A549 (cell line): Measurements from ENCODE around the gene SLC20A1. TPM values are rescaled to one million over a fixed set of nuclear protein-coding genes. Genes with fewer than 3 reads are reported as not detected.
A peak's percentile ranks its signal among the peaks of the same experiment; 100 is the strongest.

ENCODE experiments used
- ATAC-seq, 2 experiments: fragments of 200-7000 bp in 1 of 2; fragments of >200 bp in 1 of 2; cut with Nextera tagmentation in 1 of 2; cut with Tn5 transposase in 1 of 2; 3 replicates each; pipeline versions ENCODE4 v1.8.0 to v1.9.1; 2018 to 2020; ENCODE audit warnings: mild to moderate bottlenecking in 1 of 2, moderate library complexity in 1 of 2
- CTCF ChIA-PET: fragments of 300-600 bp; sonication (Branson Sonifier 250); formaldehyde crosslinking; extraction: SDS; loops from one replicate; lab custom pipeline; 2021; ENCODE audit warnings: antibody characterized with exemption, inconsistent platforms; lab: Yijun Ruan, JAX
- POLR2A ChIA-PET: fragments of 350-600 bp; formaldehyde crosslinking; extraction: SDS; loops from one replicate; lab custom pipeline; 2021; ENCODE audit warnings: antibody characterized with exemption, inconsistent platforms; lab: Yijun Ruan, JAX
- DNase-seq, 2 experiments: peaks; one replicate each; pipeline versions ENCODE4 v3.0.0 to v3.0.0-alpha.2; 2011 to 2016; ENCODE audit warnings: low read depth in 1 of 2, low spot score in 1 of 2
- FAIRE-seq: peaks from 2 replicates; lab custom pipeline; 2011; peaks lifted over from hg19 to GRCh38; lab: Jason Lieb, UNC
- H3K27ac ChIP-seq, 2 experiments: fragments of >200 bp; sonication (Bioruptor Twin); formaldehyde crosslinking; 3 replicates each; pipeline ENCODE4 v1.5.1; 2016 to 2017
- H3K4me1 ChIP-seq: fragments of >200 bp; sonication (Bioruptor Twin); formaldehyde crosslinking; 3 replicates; pipeline ENCODE4 v1.6.1; 2016
- H3K4me2 ChIP-seq: fragments of >200 bp; sonication (Bioruptor Twin); formaldehyde crosslinking; 3 replicates; pipeline ENCODE4 v1.6.1; 2016
- H3K4me3 ChIP-seq: fragments of >200 bp; sonication (Bioruptor Twin); formaldehyde crosslinking; 3 replicates; pipeline ENCODE4 v1.5.1; 2016
- H3K9me3 ChIP-seq: fragments of >200 bp; sonication (Bioruptor Twin); formaldehyde crosslinking; 3 replicates; pipeline ENCODE4 v1.6.1; 2016
- CBX8 ChIP-seq: fragments of 200-600 bp; sonication (generic); IDR thresholded peaks from 2 replicates; pipeline ENCODE4 v1.6.1; 2016
- CHD2 ChIP-seq: fragments of 150-350 bp; IDR thresholded peaks from 2 replicates; pipeline ENCODE4 v1.6.1; 2014; ENCODE audit warnings: low read length; ENCODE audit not compliant: partially characterized antibody
- FOXS1 ChIP-seq: fragments of 250-450 bp; sonication (Bioruptor Pico); IDR thresholded peaks from 2 replicates; pipeline ENCODE4 v1.5.0; 2020; ENCODE audit warnings: mild to moderate bottlenecking, moderate library complexity
- HMGXB4 ChIP-seq: fragments of 250-450 bp; sonication (Bioruptor Pico); IDR thresholded peaks from 2 replicates; pipeline ENCODE4 v1.5.0; 2021; ENCODE audit warnings: mild to moderate bottlenecking, moderate library complexity, borderline replicate concordance
- JUN ChIP-seq, 2 experiments: fragments of >200 bp; sonication (Bioruptor Twin); formaldehyde crosslinking; IDR thresholded peaks; 2 replicates in 1 of 2; 3 replicates in 1 of 2; pipeline ENCODE4 v1.6.1; 2016 to 2017
- KDM5A ChIP-seq: fragments of 200-600 bp; sonication (generic); IDR thresholded peaks from 2 replicates; pipeline ENCODE4 v1.6.1; 2016; ENCODE audit warnings: antibody characterized with exemption, mild to moderate bottlenecking
- MAX ChIP-seq: IDR thresholded peaks from 2 replicates; pipeline ENCODE4 v1.6.1; 2012
- MYC ChIP-seq: IDR thresholded peaks from 2 replicates; pipeline ENCODE4 v1.6.1; 2012; ENCODE audit warnings: mild to moderate bottlenecking, inconsistent platforms, low read length, improper control_type of control experiment, borderline replicate concordance
- NPAS2 ChIP-seq: fragments of 250-450 bp; sonication (Bioruptor Pico); IDR thresholded peaks from 2 replicates; pipeline ENCODE4 v1.8.0; 2022; ENCODE audit warnings: mild to moderate bottlenecking, moderate library complexity, borderline replicate concordance
- PHF8 ChIP-seq: fragments of 200-600 bp; sonication (generic); IDR thresholded peaks from 2 replicates; pipeline ENCODE4 v1.6.1; 2016; ENCODE audit warnings: low read depth, mild to moderate bottlenecking, antibody characterized with exemption, moderate library complexity, borderline replicate concordance
- REST ChIP-seq: fragments of 200-600 bp; sonication (generic); IDR thresholded peaks from 2 replicates; pipeline ENCODE4 v1.6.1; 2016; ENCODE audit warnings: antibody characterized with exemption, mild to moderate bottlenecking, moderate library complexity
- RNF2 ChIP-seq: fragments of 200-600 bp; sonication (generic); IDR thresholded peaks from 2 replicates; pipeline ENCODE4 v1.6.1; 2016; ENCODE audit warnings: low read depth, mild to moderate bottlenecking, antibody characterized with exemption, moderate library complexity, borderline replicate concordance
- WGBS: methylation state at CpG from one replicate; pipeline ENCODE4 v1.1.6; 2017; ENCODE audit errors: missing lambda C conversion rate; 5-methylcytosine and 5-hydroxymethylcytosine counted together
- polyA plus RNA-seq, 4 experiments: library from polyadenylated mRNA; depleted of rRNA in 3 of 4; stranded (reverse); fragments of >200 nt; fragmentation: RNase III in 1 of 4; extraction: RNeasy Plus Mini Kit Qiagen cat#74134 plus additional on column Dnase treatment in 1 of 4; gene quantifications; 2 replicates in 3 of 4; 3 replicates in 1 of 4; pipeline ENCODE4 v1.2.3, GENCODE V29; 2011 to 2017

SLC20A1 gene
- polyA plus RNA-seq, 2 of the 4 experiments (the other 2 are of a cell fraction) = 83.6 to 86.8 TPM

GRCh38 chr2:112646102-112646719 is 472 bp downstream of the SLC20A1 start:
- WGBS = 0% methylated on average over 9 of the region's 69 CpGs
- TF ChIP-seq MYC (peak; percentile 68; the same call in 1 of the 2 replicates), PHF8 (peak; percentile 98), MAX (peak; percentile 76), REST (no peak; the same call in 1 of the 2 replicates), JUN (IDR thresholded peaks at IDR 0.05) (peak in 1 of 2 experiments; percentile 11; a peak in 3 of 5 replicates), CBX8 (no peak), HMGXB4 (CRISPR knock-in tag) (no peak), CHD2 (no peak), KDM5A (peak; percentile 16; the same call in 1 of the 2 replicates)
- DNase-seq = no peak

GRCh38 chr2:112646791-112647689 is 1.3 kb downstream of the SLC20A1 start:
- 15% methylated on average over 20 of the region's 20 CpGs for WGBS
- ATAC-seq = no peak
- ChIA-PET CTCF (interaction anchor here (0.9 to 10.3 kb wide), 9 partner anchors 8 to 79 kb away, joined by 3 to 202 read pairs (median 10); partner anchors contain the start of gene CHCHD5), POLR2A (interaction anchor here (0.6 to 5.5 kb wide), 6 partner anchors 9 to 61 kb away, joined by 4 to 68 read pairs (median 17); no protein-coding TSS in a partner anchor)
- no peak for FAIRE-seq
- TF ChIP-seq RNF2 (no peak), FOXS1 (CRISPR knock-in tag) (no peak), NPAS2 (CRISPR knock-in tag) (no peak)
- H3K27ac ChIP-seq = peak overlapping the region; percentile 98 to 99
- H3K4me3 ChIP-seq = peak overlapping the region; percentile 98
- no peaks in the 10 kb centered on the region for H3K9me3 ChIP-seq
- peaks cover 40% of the 10 kb centered on the region for H3K4me1 ChIP-seq
- peak overlapping the region; percentile 77 for H3K4me2 ChIP-seq
- DNase-seq = peak in 1 of 2 experiments; percentile 32

More at GRCh38 chr2:112646102-112646719, 472 bp downstream of the SLC20A1 start:
- no peaks in the 10 kb centered on the region for H3K9me3 ChIP-seq
- peak overlapping the region; percentile 77 for H3K4me2 ChIP-seq
- peaks cover 40% of the 10 kb centered on the region for H3K4me1 ChIP-seq
- ATAC-seq = peak; percentile 11 to 23
- H3K27ac ChIP-seq = peak overlapping the region; percentile 98 to 99
- peak overlapping the region; percentile 98 for H3K4me3 ChIP-seq
- CTCF ChIA-PET = interaction anchor here (1.0 to 10.3 kb wide), 9 partner anchors 9 to 84 kb away, joined by 3 to 202 read pairs (median 6); no protein-coding TSS in a partner anchor
- POLR2A ChIA-PET = interaction anchor here (0.6 to 5.5 kb wide), 12 partner anchors 9 to 79 kb away, joined by 3 to 68 read pairs (median 6); no protein-coding TSS in a partner anchor
- no peak for FAIRE-seq
